HCEC 1CT (cell line): Measurements from ENCODE around the gene SFT2D3.
A peak's percentile ranks its signal among the peaks of the same experiment; 100 is the strongest.

Experiments
- DNase-seq: peaks from one replicate; pipeline ENCODE4 v3.0.0-alpha.2; 2017

The SFT2D3 gene

DNA sequence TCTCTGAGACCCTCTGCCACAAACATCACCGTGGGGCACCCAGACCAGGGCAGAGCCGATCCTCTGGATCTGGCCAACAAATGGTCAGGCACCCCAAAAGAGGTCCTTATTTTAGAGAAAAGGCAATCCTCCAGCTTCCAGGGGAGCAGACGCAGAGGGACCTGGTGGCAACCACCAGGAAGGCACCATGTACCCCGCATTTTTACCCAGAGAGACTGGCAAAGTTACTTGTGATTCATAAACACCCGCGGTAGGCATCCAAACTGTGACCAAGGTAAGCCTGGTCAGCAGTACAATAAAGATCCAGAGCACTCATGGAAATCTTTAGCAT, 36.4 kb upstream of the SFT2D3 start:
- no peak for DNase-seq

DNA sequence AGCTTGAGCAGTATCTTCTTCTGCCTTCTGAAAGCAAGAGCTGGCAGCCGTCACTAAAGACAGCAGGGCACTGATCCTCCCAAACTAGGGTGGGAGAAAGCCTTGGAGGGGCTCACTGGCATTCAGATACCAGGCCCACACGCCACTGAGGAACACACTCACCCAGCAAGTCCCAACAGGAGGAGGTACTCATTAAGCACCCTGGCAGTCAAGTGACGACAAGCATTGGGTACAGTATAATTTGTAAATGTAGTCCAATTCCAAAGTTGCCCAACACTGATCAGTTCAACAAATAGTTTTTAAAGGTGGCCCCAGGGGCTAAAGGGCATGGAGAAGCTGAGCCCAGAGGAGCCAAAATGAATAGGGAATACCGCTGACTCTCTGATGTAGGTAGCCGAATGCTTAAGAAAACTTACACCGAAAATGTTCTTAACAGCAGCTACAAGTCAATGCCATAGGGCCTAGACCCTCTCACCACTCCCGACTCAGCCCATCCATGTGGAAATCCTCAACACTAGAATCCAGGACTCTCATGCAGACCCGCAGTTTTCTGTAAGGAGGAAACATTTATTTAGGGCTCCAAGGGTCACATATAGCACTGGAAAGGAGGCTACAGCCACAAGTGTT, 35.9 kb upstream of the SFT2D3 start:
- DNase-seq = no peak

DNA sequence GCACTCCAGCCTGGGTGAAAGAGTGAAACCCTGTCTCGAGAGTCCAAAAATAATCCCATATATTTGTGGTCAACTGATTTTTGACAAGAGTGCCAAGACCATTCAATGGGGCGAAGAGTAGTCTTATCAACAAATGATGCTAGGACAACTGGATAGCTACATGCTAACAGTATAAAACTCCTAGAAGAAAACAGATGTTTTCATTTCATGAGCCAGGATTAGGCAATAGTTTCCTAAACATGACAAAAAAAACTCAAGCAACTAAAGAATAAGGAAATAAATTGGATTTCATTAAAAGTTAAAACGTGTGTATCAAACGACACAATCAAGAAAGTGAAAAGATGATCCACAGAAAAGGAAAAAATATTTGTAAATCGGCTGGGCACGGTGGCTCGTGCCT, 32.2 kb upstream of the SFT2D3 start:
- no peak for DNase-seq

DNA sequence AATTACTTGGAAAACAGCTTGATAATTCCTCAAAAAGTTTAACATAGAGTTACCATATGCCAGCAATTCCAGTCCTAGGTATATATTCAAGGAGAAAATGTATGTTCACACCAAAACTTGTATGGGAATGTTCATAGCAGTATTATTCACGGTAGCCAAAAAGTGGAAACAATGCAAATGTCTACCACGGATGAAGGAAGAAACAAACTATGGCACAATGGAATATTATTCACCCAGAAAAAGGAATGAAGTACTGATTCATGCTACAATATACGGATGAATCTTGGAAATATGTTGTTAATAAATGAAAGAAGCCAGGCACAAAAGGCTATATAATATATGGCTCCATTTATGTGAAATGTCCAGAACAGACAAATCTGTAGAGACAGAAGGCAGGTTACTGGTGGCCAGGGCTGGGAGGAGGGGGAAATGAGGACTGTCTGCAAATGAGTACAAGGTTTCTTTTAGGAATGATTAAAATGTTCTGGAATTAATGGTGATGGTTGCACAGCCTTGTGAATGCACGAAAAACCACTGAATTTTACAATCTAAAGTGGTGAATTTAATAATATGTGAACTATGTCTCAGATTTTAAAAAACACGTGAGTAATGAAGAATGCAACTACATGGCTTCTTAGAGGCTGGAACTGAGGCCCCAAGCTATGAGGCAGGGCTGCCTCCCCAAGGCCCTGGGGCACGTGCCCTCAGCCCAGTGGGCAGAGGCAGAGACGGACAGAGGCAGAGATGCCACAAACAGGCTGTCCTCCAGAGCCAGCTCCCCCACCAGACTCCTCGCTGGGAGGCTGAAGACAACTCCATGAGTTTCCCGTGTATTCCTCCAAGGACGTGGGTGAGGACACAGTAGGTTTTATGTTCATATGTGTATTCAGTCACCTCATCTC, 31.0 kb upstream of the SFT2D3 start:
- no peak for DNase-seq

DNA sequence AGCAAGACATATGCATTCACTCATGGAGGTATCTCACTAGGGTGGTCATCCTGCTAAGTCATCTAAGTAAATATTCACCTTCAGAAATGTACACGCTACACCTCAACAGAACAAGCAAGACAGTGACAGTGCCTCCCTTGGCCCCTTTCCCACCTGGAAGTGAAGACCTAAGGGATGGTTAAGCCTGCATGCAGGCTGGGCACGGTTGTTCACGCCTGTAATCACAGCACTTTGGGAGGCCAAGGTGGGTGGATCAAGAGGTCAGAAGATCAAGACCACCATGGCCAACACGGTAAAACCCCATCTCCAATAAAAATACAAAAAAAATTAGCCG, 30.4 kb upstream of the SFT2D3 start:
- no peak for DNase-seq

DNA sequence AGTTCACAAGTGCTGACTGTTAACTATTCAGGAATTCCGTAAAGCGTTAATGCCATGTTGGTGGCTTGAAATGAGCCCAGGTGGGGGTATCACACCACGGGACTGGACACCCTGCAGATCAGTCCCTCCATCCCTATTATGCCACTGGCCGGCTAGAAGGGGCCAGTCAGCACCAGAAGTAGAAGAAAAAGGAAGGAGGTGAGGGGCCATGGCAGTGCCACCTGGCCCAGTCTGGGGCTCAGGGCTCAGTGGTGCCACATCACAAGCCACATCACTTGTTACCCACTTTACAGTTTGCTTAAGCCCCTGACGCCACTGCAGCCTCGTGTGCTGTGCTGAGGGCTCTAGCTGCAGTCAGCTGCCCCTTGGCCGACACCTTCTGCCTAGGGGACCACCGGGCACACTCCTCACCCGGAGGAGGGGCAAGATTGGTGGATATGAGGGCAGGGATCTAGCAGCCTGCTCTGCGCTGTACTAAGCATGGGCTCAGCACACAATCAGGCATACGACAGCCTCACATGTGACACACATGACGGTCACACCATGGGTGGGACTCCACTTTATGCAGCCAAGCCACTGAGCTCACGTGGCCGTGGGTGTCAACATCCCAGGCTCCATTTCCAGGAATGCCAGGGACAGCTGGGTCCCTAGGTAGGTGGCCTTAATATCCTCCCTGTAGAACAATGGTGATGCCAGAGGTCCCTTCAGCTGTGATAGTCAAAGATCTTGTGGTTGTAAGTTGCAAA, 29.6 kb upstream of the SFT2D3 start:
- no peak for DNase-seq

DNA sequence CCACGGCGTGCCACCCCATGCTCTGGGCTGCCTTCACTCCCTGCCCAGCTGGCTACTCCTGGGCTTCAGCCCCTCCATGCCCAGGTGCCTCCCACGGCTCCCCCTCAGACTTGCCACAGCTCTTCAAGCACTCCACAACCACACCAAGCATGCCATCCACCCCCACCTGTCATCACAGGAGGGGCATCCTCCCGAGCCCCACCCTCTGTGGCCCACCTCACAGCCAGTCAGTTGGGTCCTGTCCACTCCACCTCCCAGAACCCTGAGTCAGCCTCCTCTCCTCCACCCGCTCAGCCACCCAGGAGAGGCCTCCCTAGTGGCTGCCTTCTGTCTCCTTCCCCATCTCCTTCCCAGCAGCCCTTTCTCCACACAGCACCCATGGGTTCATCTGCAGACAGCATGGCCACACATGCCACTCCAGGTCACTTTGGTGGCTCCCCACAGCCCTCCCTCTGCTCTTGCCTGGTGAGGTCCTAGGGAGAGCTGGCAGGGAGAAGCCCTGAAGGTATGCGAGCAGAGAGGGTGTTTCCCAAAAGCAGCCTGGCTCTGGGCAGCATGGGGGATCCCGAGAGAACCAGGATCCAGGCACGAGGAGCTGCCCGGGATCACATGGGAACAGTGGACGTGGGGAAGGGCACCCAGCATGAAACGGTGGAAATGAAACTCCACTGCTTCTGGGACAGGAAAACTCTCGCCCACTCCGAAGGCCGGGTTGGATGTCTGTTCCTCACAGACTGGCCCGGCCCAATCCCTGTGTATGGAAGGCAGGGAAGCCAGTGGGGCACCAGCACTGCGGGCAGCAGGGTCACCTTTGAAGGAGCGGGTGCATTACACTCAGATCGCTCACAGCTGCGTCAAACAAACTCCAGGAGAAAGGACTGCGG, 28.7 kb upstream of the SFT2D3 start:
- DNase-seq = no peak

DNA sequence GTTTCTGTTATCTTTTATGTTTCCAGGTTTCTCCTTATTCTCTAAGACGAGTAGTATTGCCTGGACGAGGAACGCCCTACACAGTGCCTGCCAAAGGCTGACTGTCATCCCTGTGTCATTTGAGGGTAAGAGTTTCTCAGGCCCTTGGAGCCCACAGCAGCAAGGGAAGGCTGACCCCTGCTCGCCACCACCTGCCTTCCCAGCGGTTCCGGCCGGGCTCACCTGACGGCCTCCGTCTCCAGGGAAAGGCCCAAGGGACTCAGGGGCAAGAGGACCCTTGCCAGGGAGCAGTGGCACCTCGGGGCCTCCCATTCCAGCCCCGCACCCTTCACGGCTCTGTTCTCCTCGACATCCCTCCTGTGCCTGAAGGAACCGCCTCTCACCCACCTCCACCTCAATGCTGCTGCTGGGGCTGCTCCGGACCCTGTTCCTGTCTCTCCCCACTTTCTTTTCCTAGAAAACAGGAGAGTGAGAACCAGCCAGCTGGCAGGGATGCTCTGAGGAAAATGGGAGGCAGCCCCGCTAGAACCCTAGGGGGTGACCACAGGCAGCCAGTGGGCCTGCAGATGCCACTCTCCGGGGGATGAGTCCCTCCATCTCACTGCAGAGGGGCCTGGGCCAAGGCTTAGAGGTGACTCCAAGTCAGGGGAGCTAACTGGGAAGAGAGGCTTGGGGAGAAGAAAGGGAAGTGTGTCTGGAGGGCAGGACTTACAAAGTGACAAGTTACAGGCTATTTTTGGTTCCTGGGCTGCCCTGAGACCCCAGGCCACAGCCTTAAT, 27.8 kb upstream of the SFT2D3 start:
- no peak for DNase-seq

DNA sequence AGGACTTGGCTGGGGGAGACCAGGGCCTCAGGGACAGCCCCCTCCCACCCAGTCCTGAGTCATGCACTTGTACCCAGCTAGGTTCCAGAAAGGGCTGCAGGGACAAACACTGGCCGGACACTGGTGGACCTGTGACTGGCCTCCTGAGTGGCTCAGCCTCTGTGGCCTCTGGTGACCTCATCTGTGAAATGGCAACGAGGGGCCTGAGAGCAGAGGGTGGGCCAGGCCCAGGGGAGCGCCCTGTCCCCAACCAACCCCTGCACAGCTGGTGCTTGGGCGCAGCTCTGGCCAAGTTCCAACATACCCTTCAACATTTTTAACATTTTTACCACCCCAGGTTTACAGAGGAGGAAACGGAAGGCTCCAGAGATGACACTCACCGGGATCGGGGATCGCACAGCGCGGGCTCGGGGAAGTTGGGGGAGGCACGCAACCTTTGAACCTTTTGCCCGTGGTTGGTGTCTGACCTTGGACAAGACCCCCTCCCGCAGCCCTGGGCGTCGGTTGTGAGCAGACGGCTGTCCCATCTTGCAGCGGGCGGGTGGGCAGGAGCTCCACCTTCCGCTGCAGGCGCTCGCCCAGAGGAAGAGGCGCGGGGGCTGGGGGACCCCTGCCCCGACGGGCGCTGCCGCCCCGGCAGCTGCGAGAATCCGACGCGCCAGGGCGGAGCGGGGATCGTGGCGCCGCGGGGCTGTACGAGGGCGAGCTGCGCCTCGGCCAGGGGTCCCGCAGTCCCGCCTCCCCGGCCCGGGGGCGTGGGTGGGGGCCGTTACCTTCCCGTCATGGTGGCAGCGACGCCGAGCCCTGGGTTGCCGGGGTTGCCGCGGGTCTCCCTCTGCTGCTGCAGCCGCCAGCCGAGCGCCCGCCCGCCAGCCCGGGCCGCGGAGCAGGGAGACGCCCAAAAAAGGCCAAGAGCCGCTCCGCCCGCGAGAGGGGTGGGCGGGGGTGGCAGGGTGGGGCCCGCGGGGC, 26.8 kb upstream of the SFT2D3 start:
- no peak for DNase-seq

DNA sequence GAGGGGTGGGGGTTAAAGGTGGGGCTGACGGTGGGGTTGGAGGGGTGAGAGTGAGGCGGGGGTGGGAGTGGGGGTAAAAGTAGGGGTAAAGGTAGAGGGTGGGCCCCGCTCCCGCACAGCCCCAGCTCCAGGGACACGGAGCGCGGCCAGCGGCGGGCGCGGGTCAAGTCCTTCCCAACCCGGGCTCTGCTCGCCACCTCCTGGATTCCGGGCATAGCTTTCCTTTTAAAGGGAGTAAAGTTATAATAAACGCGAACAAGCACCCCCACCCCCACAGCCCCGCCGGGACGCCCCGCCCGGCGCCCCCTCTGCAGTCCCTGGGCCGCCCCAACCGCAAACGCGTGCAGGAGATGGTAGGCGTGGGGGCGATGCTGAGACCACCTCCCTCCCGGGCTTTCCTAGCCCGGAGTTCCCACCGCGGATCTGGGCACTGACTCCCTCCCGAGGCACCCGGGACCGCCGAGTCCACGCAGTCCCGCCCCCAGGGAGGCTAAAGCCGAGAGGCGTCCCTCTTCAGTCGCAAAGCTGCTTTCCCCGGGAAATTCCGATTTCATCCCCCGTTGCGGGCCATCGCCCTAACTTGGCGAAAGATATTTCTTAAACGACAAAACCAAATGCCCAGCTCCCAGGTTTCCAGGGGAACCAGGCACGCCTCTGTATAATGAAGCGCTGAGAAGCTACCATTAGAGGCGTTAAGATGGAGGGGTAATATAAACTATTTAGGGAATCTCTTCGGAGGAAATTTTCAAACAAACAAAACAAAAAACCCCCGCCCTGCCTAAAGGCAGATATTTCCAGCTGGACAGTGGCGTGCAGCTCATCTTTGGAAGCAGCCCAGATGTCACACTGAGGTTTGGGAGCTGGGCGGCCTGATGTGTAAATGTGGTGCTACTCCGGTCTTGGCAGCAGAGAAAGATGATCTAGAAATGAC, 25.7 kb upstream of the SFT2D3 start, which contains the start of gene LIMS2:
LIMS2 (minus strand) TSS at position 200 of the 931 bp plus-strand sequence. CDS start 506 bp downstream, outside the sequence.
- DNase-seq = peak; percentile 21

DNA sequence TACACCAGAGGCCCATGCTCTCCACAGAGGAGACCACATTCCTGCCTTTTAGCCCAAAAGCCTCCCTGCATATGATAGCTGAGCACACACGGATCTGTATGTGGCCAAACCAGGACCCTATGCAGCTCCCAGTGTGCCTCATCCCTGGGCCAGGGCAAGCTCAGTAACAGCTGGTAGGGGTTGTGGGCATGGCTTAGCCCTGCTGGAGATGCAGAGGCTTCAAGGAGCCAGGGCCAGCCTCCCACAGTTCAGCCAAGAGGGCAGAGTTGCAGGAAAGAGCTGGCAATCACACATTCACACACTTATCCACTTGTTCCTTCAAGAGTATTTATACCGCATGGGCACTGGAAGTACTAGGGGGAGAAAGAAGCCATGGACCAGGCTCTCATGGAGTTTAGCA, 24.4 kb upstream of the SFT2D3 start:
- DNase-seq = no peak

DNA sequence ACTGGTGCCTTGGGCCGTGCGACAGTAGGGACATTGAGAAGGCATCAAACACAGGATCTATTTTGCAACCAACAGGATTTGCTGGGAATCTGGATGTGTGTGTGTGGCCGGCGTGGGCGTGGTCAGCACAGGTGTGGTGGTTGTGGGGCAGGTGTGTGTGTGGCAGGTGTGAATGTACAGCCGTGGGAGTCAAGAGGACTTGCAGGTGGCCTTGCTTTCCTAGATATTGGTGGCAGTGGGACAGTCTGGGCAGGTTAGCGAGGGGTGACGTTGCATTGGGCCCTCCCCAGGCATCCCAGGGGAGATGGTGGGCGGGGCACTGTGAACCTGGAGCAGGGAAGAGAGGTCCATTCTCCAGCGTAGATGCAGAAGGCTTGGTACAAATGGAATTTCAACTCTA, 22.8 kb upstream of the SFT2D3 start:
- DNase-seq = no peak

DNA sequence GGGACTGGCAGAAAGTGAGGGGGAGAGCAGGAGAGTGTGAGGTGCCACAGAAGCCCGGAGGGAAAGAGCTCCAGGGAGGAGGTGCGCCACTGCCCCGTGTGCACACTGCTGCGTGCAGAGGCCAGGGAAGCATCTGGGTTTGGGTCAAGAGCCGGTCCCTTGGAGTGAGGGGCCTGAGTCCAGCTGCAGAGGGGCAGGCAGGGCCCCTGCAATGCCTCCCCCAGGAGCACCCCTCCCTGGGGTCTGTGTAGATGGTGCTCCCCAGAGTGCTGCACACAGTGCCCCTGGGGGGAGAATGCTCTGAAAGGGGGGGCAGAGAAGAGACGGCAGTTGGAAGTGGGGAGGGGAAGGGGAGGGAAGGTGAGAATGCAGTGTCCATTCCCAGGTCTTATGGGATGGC, 22.3 kb upstream of the SFT2D3 start:
- DNase-seq = no peak

DNA sequence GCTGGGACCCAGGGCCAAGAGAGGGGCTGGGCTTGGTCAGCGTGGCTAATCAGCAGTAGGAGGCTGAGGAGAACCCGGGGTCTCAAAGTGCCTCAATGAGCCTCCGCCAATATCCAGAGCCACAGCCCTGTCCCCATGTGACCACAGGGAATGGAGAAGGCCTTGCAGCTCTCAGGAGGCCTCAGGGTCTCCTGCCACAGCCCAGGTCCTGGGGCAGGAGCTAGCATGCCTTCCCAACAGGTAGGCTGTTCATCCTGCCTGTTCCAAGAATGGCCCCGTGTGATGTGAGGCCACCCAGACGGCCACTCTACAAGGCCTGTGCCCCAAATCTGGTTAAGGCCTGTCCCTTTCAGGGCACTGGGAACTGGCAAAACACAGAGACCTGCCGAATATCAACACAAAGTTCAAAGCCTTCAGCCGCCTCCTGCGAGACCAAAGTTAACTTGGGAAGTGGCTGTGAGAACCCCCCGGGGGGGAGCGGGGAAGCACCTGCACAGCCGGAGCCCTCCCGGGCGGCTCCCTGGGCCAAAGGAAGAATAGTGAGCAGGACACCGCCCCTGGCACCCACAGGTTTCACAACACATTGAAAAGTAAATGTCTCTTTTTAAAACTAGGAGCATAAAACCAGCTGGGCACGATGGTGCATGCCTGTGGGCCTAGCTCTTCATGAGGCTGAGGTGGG, 21.5 kb upstream of the SFT2D3 start:
- DNase-seq = no peak

DNA sequence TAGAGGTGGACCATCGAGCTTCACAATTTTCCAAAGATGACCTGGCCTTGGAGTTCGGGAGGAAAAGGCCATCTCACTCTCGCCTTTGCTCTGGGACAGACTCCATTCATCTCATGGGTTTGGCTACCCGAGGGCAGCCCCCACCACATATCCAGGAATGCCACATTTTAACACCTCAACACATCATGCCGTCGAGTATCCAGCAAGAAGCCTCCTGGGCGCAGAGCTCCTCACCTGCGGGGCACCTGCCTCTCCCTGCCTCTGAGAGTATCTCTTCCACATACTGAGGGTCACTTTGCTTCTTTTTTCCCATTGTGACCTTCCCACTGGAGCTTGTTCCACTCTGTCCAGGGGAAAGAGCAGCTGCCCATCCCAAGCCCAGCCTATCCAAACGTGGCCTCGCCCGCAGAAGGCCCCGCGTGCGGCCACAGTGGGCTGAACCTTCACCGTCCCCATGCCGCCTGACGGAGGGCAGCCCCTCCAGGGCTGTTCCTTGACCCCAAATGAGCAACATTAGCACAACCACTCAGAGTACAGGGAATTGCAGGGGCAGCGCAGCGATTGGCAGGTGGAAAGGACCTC, 20.5 kb upstream of the SFT2D3 start:
- no peak for DNase-seq

DNA sequence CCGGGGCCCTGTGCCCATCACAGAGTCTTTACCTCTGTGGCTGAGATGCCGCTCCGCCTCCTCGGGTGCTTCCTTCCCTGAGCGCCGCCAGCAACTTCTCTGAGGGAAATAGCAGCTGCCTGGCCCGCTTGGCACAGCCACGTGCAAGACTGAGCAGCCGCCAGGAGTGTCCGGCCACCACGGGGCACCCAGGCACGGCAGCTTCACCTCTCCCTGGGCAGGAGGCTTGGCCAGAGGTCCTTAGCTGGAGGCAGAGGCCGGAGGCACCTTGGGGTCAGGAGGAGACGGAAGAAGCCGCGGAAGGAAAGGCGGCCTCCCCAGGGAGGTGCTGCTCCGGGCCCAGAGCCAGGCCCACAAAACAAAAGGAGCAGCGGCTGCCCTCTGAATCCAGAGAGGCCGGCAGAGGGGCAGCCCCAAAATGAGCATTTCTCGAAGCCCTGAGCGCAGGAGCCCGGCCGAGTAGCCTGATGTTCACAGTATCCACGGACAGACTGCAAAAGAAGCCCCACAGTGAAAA, 20.0 kb upstream of the SFT2D3 start:
- no peak for DNase-seq

DNA sequence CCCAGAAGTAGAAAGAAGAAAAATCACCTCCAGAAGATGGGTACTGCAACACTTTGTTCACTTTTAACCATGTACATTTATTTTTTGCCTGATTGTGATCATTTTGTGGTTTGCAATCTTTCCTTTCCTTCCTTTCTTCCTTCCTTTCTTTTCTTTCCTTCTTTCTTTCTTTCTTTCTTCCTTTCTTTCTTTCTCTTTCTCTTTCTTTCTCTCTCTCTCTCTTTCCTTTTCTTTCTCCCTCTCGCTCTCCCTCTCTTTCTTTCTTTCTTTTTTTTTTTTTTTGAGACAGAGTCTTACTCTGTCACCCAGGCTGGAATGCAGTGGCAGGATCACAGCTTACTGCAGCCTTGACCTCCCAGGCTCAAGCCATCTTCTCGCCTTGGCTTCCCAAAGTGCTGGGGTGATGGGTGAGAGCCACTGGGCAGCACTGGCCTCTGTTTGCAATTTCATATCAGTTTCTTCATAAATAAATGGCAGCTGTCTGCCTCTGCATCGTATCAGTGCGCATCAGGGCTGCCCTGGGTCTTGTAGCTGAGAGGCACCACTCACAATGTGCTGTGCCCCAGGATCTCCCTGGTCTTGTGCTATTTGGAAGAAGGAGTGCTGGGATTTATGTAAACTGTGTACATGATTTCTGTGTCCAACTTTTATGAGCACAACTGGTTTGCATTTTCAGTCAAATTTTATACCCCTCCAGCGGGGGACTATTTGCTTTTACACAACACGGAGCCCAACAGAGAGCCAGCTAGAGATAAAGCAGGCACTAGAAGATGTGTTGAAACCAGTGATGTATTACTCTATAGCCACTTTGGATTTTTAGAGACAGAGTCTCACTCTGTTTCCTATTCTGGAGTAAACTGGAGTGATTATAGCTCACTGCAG, 19.1 kb upstream of the SFT2D3 start:
- no peak for DNase-seq
